HEK293 (cell line): ENCODE measurements around the gene C3.

Source experiments
- MEIS1 ChIP-seq: sonication (generic); formaldehyde crosslinking; IDR thresholded peaks from 2 replicates; pipeline ENCODE4 v1.8.1; 2022; ENCODE audit warnings: missing genetic modification reagents, mild to moderate bottlenecking, borderline replicate concordance
- ZNF701 ChIP-seq: fragments of 450-650 bp; formaldehyde crosslinking; IDR thresholded peaks from 2 replicates; pipeline ENCODE4 v1.5.1; 2016; ENCODE audit warnings: missing biosample characterization, missing genetic modification characterization
- ZNF776 ChIP-seq: fragments of 450-650 bp; formaldehyde crosslinking; IDR thresholded peaks from 2 replicates; pipeline ENCODE4 v1.5.0; 2017; ENCODE audit warnings: missing biosample characterization, missing genetic modification characterization, borderline replicate concordance
- TF ChIP-seq, protein P1 (sequence below): fragments of 450-650 bp; formaldehyde crosslinking; IDR thresholded peaks from 2 replicates; pipeline ENCODE4 v1.5.1; 2016; ENCODE audit warnings: missing biosample characterization, missing genetic modification characterization
- TF ChIP-seq, protein P2 (sequence below): fragments of 450-650 bp; formaldehyde crosslinking; IDR thresholded peaks from 2 replicates; pipeline ENCODE4 v1.5.1; 2016; ENCODE audit warnings: missing biosample characterization, missing genetic modification characterization

DNA sequence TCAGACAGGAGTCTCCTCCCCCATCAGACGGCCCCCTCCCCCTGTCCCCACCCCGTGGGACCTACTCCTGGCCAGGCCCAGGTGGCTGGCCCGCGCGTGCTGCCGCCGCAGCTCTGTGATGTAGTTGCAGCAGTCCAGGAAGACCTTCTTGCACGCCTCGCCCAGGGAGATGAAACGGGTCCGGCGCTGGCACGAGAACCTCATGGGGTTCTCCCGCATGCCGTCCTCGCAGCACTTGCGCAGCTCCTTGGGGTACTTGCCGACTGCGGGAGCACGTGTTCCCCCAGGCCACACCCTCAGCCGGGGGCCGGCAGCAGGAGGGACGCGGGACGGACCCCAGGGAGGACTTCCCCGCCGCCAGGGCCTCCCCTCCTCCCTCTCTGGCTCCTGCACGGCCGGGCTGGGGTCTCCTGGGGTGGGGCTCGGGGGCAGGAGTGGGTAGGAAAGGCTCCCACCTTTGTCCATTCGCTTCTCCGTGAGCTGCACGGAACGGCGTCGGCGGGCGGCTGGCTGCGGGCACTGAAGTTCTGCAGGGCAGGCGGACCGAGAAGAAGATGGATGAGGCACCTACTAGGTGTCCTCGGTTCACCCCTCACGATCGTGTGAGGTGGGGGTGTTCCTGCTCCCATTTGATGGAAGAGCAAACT, 13.3 kb downstream of the C3 start:
- TF ChIP-seq, protein P1, sequence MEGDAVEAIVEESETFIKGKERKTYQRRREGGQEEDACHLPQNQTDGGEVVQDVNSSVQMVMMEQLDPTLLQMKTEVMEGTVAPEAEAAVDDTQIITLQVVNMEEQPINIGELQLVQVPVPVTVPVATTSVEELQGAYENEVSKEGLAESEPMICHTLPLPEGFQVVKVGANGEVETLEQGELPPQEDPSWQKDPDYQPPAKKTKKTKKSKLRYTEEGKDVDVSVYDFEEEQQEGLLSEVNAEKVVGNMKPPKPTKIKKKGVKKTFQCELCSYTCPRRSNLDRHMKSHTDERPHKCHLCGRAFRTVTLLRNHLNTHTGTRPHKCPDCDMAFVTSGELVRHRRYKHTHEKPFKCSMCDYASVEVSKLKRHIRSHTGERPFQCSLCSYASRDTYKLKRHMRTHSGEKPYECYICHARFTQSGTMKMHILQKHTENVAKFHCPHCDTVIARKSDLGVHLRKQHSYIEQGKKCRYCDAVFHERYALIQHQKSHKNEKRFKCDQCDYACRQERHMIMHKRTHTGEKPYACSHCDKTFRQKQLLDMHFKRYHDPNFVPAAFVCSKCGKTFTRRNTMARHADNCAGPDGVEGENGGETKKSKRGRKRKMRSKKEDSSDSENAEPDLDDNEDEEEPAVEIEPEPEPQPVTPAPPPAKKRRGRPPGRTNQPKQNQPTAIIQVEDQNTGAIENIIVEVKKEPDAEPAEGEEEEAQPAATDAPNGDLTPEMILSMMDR (tag by site-specific recombination) = no peak
- no peak for TF ChIP-seq ZNF701 (tag by site-specific recombination)
- TF ChIP-seq, protein P2, sequence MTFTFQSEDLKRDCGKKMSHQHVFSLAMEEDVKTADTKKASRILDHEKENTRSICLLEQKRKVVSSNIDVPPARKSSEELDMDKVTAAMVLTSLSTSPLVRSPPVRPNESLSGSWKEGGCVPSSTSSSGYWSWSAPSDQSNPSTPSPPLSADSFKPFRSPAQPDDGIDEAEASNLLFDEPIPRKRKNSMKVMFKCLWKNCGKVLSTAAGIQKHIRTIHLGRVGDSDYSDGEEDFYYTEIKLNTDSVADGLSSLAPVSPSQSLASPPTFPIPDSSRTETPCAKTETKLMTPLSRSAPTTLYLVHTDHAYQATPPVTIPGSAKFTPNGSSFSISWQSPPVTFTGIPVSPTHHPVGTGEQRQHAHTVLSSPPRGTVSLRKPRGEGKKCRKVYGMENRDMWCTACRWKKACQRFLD (tag by site-specific recombination) = no peak
- TF ChIP-seq MEIS1 (CRISPR knock-in tag) = no peak
- TF ChIP-seq ZNF776 = no peak
